ENCODE data around the gene TRIM26. TPM values are rescaled to one million over a fixed set of nuclear protein-coding genes. Genes with fewer than 3 reads are reported as not detected.

The TRIM26 gene
- 23.8 and 25.6 TPM in 2 replicates for total RNA-seq

GRCh38 chr6:30212865-30213666 lies at the start of gene TRIM26:
TSS of gene TRIM26 (minus strand) at chr6:30213406. CDS start at chr6:30199103, 14,303 bp downstream.

GRCh38 chr6:30163090-30163917 lies 49.9 kb downstream of the TRIM26 start, which contains the start of gene TRIM15:
TSS of gene TRIM15 (plus strand) at chr6:30163546. CDS start at chr6:30163685, 139 bp downstream.

GRCh38 chr6:30160785-30161531 lies 52.2 kb downstream of the TRIM26 start, which contains the start of gene TRIM10:
TSS of gene TRIM10 (minus strand) at chr6:30161211. CDS start at chr6:30160858, 353 bp downstream.

GRCh38 chr6:30135757-30136156 lies 77.4 kb downstream of the TRIM26 start, which contains the start of gene TRIM40:
TSS of gene TRIM40 (plus strand) at chr6:30136140. CDS start at chr6:30137037, 897 bp downstream.

Other genes starting within 250 kb of the TRIM26 start
- 35.4 and 42.6 TPM in 2 replicates for gene POLR1H, start 152.1 kb downstream of the TRIM26 start, total RNA-seq
- gene PPP1R11, start 146.2 kb downstream of the TRIM26 start, total RNA-seq, result 10.6 and 13.2 TPM in 2 replicates
- gene RNF39, start 137.6 kb downstream of the TRIM26 start, total RNA-seq, result not detected in 2 replicates
- not detected in 2 replicates for gene TRIM31, start 100.3 kb downstream of the TRIM26 start, total RNA-seq
- gene TRIM40, start 77.3 kb downstream of the TRIM26 start, total RNA-seq, result not detected in 2 replicates
- gene TRIM10, start 52.2 kb downstream of the TRIM26 start, total RNA-seq, result not detected in 2 replicates
- not detected in 2 replicates for gene TRIM15, start 49.9 kb downstream of the TRIM26 start, total RNA-seq
- gene TRIM39, start 113.5 kb upstream of the TRIM26 start, total RNA-seq, result 7.3 and 7.6 TPM in 2 replicates
- 23.8 and 33.0 TPM in 2 replicates for gene RPP21, start 131.8 kb upstream of the TRIM26 start, total RNA-seq

All from endothelial cell of coronary artery (primary cell).